Activated naive CD8-positive, alpha-beta T cell treated with anti-CD3 and anti-CD28 coated beads, Interleukin-2, amount 10 ng/mL, durations not matched to agents 7 days and 5 days (primary cell): ENCODE results near the gene FAHD2B. TPM values are rescaled to one million over a fixed set of nuclear protein-coding genes. Genes with fewer than 3 reads are reported as not detected.
A peak's percentile ranks its signal among the peaks of the same experiment; 100 is the strongest.
"Not testable (repeated sequence)": the region's sequence is repeated elsewhere in the genome, so short reads cannot be mapped to it uniquely, and the experiment has no call there.

Experiments
- ATAC-seq: fragments of 150-1000 bp; cut with Tn5 transposase; one replicate; pipeline ENCODE4 v1.10.0; 2021; ENCODE audit warnings: low read depth, moderate library complexity
- POLR2A ChIA-PET: fragments of 350-600 bp; sonication (Branson Sonifier 250); formaldehyde crosslinking; loops from one replicate; lab custom pipeline; 2021; ENCODE audit warnings: antibody characterized with exemption; lab: Charles Lee
- DNase-seq: peaks from one replicate; pipeline ENCODE4 v3.0.0; 2021
- H3K27ac Mint-ChIP-seq: one replicate; pipeline ENCODE4 v1.8.0; 2022; ENCODE audit warnings: mild to moderate bottlenecking, mixed read lengths
- H3K27me3 Mint-ChIP-seq: one replicate; pipeline ENCODE4 v1.8.0; 2022; ENCODE audit warnings: mild to moderate bottlenecking, moderate library complexity, mixed read lengths
- H3K36me3 Mint-ChIP-seq: one replicate; pipeline ENCODE4 v1.8.0; 2021; ENCODE audit warnings: mild to moderate bottlenecking, mixed read lengths
- H3K4me1 Mint-ChIP-seq: one replicate; pipeline ENCODE4 v1.8.0; 2021; ENCODE audit warnings: mixed read lengths
- H3K4me3 Mint-ChIP-seq: one replicate; pipeline ENCODE4 v1.8.0; 2022; ENCODE audit warnings: mild to moderate bottlenecking, moderate library complexity, mixed read lengths
- H3K9me3 Mint-ChIP-seq: one replicate; pipeline ENCODE4 v1.8.0; 2021; ENCODE audit warnings: mixed read lengths
- total RNA-seq, 2 experiments: library from RNA; stranded (reverse); gene quantifications; one replicate each; pipeline ENCODE4 v1.2.3, GENCODE V29; 2021

The FAHD2B gene, protein sequence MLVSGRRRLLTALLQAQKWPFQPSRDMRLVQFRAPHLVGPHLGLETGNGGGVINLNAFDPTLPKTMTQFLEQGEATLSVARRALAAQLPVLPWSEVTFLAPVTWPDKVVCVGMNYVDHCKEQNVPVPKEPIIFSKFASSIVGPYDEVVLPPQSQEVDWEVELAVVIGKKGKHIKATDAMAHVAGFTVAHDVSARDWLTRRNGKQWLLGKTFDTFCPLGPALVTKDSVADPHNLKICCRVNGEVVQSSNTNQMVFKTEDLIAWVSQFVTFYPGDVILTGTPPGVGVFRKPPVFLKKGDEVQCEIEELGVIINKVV
- 10 to 100 TPM; 26.9 to 31.5 TPM for total RNA-seq

DNA sequence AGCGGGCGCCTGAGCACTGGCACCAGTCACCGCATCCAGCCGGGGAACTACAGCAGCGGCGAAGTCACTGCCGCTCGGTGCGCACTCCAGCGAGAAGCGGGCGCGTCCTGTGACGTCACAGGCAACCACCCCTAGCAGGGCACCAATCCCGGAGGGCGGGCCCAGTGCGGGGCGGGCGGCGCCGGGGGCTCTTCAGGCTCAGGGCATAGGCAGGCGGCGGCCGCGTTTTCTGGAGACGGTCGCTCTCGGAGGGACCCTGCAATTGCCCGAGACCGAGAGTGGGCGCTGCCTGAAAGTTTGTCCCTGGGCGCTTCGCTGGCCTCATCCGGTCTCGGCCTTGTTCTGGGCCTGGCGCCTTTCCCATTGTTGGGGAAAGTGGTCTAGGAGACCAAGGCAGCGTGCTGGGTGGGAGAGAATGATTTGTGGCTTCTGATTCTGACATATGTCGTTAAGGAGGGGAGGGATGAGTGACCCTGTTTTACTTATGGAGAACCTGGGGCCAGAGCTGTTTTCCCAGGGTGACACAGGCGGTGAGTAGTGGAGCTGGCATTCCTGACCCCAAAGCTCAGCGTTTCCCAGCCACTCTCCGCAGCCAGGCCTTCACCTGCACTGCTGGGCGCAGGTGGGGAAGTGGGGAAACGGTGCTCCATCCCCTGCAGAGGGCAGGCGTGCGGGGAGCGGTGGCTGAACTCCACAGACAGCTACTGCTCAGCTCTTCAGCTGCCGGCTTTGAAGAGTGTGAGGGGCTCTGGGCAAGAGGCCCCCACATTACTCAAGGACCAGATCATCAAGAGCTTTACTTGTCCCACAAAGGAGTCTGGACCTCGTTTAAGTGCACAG, at the start of gene FAHD2B:
TSS of gene FAHD2B (minus strand) at position 111 of the 840 bp plus-strand sequence. CDS start 3,176 bp downstream, outside the sequence.
- Mint-ChIP-seq H3K4me1 (peaks cover 11% of the 10 kb centered on the region), H3K4me3 (peak within 1 kb of the TSS; percentile 82), H3K27ac (peak within 1 kb of the TSS; percentile 58), H3K27me3 (peaks cover 12% of the 10 kb centered on the region)
- POLR2A ChIA-PET, H3K36me3 Mint-ChIP-seq, H3K9me3 Mint-ChIP-seq: not testable (repeated sequence)
- DNase-seq (peak; percentile 79), ATAC-seq (peak; percentile 97)

DNA sequence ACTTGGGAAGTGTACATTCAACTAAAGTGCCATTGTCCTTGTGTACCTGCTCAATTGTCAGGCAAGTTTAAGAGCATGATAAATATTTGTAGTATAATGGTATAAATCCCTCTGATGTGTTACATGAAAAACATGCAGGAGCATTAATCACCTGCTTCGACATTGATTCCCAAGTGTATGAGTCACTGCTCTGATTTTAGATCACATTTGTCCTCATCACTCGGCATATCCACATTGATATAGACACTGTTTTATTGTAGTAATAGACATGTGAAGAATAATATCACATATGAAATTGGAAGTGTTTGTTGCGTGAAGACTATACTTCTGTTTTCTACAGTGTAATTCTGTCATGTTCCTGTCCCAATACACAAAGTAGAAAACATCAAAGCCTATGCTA, 49.3 kb upstream of the FAHD2B start:
- H3K27ac Mint-ChIP-seq, ATAC-seq, H3K4me3 Mint-ChIP-seq, H3K9me3 Mint-ChIP-seq, H3K27me3 Mint-ChIP-seq, POLR2A ChIA-PET, H3K4me1 Mint-ChIP-seq, DNase-seq: not testable (repeated sequence)
- H3K36me3 Mint-ChIP-seq: peaks cover 19% of the 10 kb centered on the region

GRCh38 chr2:97129090-97129489, 34.4 kb upstream of the FAHD2B start:
- H3K9me3 Mint-ChIP-seq, H3K27me3 Mint-ChIP-seq, H3K4me1 Mint-ChIP-seq, H3K4me3 Mint-ChIP-seq, ATAC-seq, DNase-seq, POLR2A ChIA-PET, H3K27ac Mint-ChIP-seq: not testable (repeated sequence)
- peaks cover 27% of the 10 kb centered on the region for H3K36me3 Mint-ChIP-seq

GRCh38 chr2:97113882-97114255, 19.2 kb upstream of the FAHD2B start:
- DNase-seq, H3K9me3 Mint-ChIP-seq, H3K4me1 Mint-ChIP-seq, H3K36me3 Mint-ChIP-seq: not testable (repeated sequence)
- peak overlapping the region; percentile 99 for H3K27ac Mint-ChIP-seq
- POLR2A ChIA-PET: interaction anchor here (1.3 to 2.8 kb wide), 2 partner anchors 151 to 256 kb away, joined by 7 to 23 read pairs; partner anchors contain the start of gene ANKRD39
- peak overlapping the region; percentile 100 for H3K4me3 Mint-ChIP-seq
- H3K27me3 Mint-ChIP-seq: peaks cover 24% of the 10 kb centered on the region
- peak; percentile 22 for ATAC-seq

GRCh38 chr2:97113050-97113881, 18.6 kb upstream of the FAHD2B start, which contains the start of gene ANKRD36:
ANKRD36 (plus strand) TSS chr2:97113153; CDS start chr2:97113740, 587 bp downstream.
- not testable (repeated sequence) for H3K36me3 Mint-ChIP-seq, H3K9me3 Mint-ChIP-seq, H3K4me1 Mint-ChIP-seq
- Mint-ChIP-seq H3K27ac (peak within 1 kb of the TSS; percentile 99), H3K4me3 (peak within 1 kb of the TSS; percentile 100), H3K27me3 (peaks cover 28% of the 10 kb centered on the region)
- POLR2A ChIA-PET: interaction anchor here (1.3 to 2.8 kb wide), 3 partner anchors 150 to 256 kb away, joined by 5 to 23 read pairs (median 7); partner anchors contain the start of gene ANKRD39
- peak; percentile 93 for DNase-seq
- peak; percentile 90 for ATAC-seq

- ATAC-seq: peak; percentile 42
- not testable (repeated sequence) for H3K36me3 Mint-ChIP-seq, H3K4me1 Mint-ChIP-seq, H3K9me3 Mint-ChIP-seq
- peaks cover 29% of the 10 kb centered on the region for H3K27me3 Mint-ChIP-seq
- POLR2A ChIA-PET: interaction anchor here (0.8 to 2.8 kb wide), 5 partner anchors 149 to 576 kb away, joined by 3 to 23 read pairs (median 7); partner anchors contain the start of genes ANKRD39 and ARID5A
- peak overlapping the region; percentile 86 for H3K4me3 Mint-ChIP-seq
- peak; percentile 71 for DNase-seq
- H3K27ac Mint-ChIP-seq: peak overlapping the region; percentile 95
Measured at GRCh38 chr2:97112320-97113049, 17.8 kb upstream of the FAHD2B start.

- H3K36me3 Mint-ChIP-seq, H3K27ac Mint-ChIP-seq, ATAC-seq, H3K4me1 Mint-ChIP-seq, DNase-seq, H3K4me3 Mint-ChIP-seq, H3K9me3 Mint-ChIP-seq: not testable (repeated sequence)
- peaks cover 36% of the 10 kb centered on the region for H3K27me3 Mint-ChIP-seq
- POLR2A ChIA-PET: interaction anchor here (2.8 kb wide), 1 partner anchor 253 kb away, joined by 23 read pairs; the partner anchor contains the start of gene ANKRD39
Measured at GRCh38 chr2:97111246-97111645, 16.6 kb upstream of the FAHD2B start.

DNA sequence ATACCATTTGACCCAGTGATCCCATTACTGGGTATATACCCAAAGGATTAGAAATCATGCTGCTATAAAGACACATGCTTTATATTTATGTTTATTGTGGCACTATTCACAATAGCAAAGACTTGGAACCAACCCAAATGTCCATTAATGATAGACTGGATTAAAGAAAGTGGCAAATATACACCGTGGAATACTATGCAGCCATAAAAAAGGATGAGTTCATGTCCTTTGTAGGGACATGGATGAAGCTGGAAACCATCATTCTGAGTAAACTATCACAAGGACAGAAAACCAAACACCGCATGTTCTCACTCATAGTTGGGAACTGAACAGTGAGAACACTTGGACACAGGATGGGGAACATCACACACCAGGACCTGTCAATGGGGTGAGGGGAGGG, 12.2 kb upstream of the FAHD2B start:
- H3K36me3 Mint-ChIP-seq, H3K4me1 Mint-ChIP-seq, H3K27ac Mint-ChIP-seq, ATAC-seq, POLR2A ChIA-PET, DNase-seq, H3K4me3 Mint-ChIP-seq: not testable (repeated sequence)
- H3K27me3 Mint-ChIP-seq: peaks cover 61% of the 10 kb centered on the region
- H3K9me3 Mint-ChIP-seq: peaks cover 12% of the 10 kb centered on the region

- H3K27me3 Mint-ChIP-seq: peaks cover 33% of the 10 kb centered on the region
- H3K36me3 Mint-ChIP-seq, DNase-seq, H3K4me3 Mint-ChIP-seq, H3K4me1 Mint-ChIP-seq, ATAC-seq, H3K9me3 Mint-ChIP-seq, POLR2A ChIA-PET, H3K27ac Mint-ChIP-seq: not testable (repeated sequence)
Measured at GRCh38 chr2:97098786-97099372, 4.2 kb upstream of the FAHD2B start.

DNA sequence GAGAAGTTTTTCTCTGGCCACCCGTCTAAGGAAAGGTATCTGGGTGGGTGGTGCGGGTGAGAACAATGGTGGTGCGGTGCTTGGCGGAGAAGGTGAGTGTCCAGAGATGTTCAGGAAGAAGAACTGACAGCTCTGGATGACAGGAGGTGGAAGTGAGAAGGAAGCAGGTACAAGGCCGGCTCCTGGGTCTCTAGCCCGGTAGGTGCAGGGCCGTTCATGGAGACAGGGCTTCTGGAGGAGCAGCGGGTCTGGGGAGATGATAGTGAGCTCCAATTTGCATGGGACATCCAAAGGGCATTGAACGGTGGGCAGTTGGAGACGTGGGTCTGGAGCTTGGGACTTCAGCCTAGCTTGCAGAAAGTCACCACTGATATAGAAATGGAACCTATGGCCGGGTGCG, 979 bp upstream of the FAHD2B start:
- H3K9me3 Mint-ChIP-seq: peaks cover 6% of the 10 kb centered on the region
- POLR2A ChIA-PET: no interaction called here
- DNase-seq (no peak), ATAC-seq (no peak)
- H3K27me3 Mint-ChIP-seq: peaks cover 13% of the 10 kb centered on the region
- peaks cover 11% of the 10 kb centered on the region for H3K4me1 Mint-ChIP-seq
- H3K4me3 Mint-ChIP-seq: peak overlapping the region; percentile 82
- H3K36me3 Mint-ChIP-seq: peaks cover 2% of the 10 kb centered on the region
- H3K27ac Mint-ChIP-seq: peak overlapping the region; percentile 18

DNA sequence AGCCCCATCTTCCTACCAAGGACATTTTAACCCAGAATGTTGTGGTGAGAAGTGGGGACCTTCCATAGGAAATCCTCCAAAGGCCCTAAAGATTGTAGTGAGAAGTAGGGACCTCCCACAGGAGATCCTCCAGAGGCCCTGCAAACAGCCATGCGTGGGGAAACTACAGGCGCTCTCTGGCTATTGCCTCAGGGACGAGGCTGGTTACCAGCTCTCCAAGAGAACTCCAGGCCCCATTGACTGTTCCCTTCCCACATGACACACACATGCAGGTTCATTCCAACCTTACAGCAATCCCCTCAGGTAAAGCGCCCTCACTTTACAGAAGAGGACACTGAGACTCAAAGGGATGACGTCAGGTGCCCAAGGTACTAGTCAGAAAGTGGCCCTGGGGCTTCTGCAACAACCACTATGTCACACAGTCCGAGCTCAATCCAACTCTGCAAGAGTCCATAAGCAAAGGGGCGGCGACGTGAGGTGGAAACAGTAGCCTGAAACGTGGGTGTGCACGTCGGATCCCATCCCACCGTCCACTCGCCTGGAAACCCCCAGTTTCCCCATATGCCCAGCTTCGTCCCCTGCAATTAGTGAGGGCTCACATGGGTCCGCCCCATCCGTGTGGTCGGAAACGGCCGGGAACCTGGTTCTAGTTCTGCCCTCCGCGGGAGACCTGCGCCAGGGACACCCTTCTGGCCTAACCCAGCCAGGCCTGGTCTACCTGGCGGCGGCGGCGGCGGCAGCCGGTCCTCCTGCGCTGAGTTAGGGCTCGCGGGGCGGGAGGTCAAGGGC, 505 bp downstream of the FAHD2B start:
- H3K36me3 Mint-ChIP-seq, H3K27me3 Mint-ChIP-seq, POLR2A ChIA-PET, H3K9me3 Mint-ChIP-seq, H3K27ac Mint-ChIP-seq, DNase-seq: not testable (repeated sequence)
- peak overlapping the region; percentile 57 for H3K4me3 Mint-ChIP-seq
- peaks cover 11% of the 10 kb centered on the region for H3K4me1 Mint-ChIP-seq
- ATAC-seq: peak; percentile 31
